GM19328 (cell line): Measurements from ENCODE around the gene ADAMTS1.

Experiments
- ATAC-seq: cut with Tn5 transposase; IDR thresholded peaks from one replicate; pipeline ENCODE4 v1.9.1; 2021; ENCODE audit warnings: mild to moderate bottlenecking, moderate library complexity; ENCODE audit not compliant: unreplicated experiment

ADAMTS1 gene

GRCh38 chr21:26790296-26790695 is 54.9 kb downstream of the ADAMTS1 start:
- no peak for ATAC-seq

GRCh38 chr21:26788790-26789189 is 56.4 kb downstream of the ADAMTS1 start:
- no peak for ATAC-seq
